Endothelial cell of umbilical vein (primary cell): ENCODE measurements around the gene NAA10. TPM values are rescaled to one million over a fixed set of nuclear protein-coding genes. Genes with fewer than 3 reads are reported as not detected.

Experiments used
- BruUV-seq: library from RNA; stranded (reverse); fragments of 400-500 nt; replicated peaks from 2 replicates; lab custom pipeline; 2021; lab: Mats Ljungman, UMichigan
- CTCF ChIA-PET: fragments of 300-600, 350-600 bp; sonication (Branson Sonifier 250); formaldehyde crosslinking; loops from one replicate; lab custom pipeline; 2021; ENCODE audit warnings: antibody characterized with exemption, inconsistent platforms; lab: Charles Lee
- POLR2A ChIA-PET: fragments of 300-600, 350-600 bp; sonication (Branson Sonifier 250); formaldehyde crosslinking; loops from one replicate; lab custom pipeline; 2021; ENCODE audit warnings: antibody characterized with exemption, inconsistent platforms; lab: Charles Lee
- DNase-seq: peaks from one replicate; pipeline ENCODE4 v3.0.0-alpha.2; 2011; ENCODE audit warnings: low read depth, low spot score
- FAIRE-seq: peaks from 2 replicates; lab custom pipeline; 2011; peaks lifted over from hg19 to GRCh38; lab: Jason Lieb, UNC
- H2AFZ ChIP-seq: 2 replicates; pipeline ENCODE4 v1.6.0; 2012; ENCODE audit warnings: low read depth, low read length, control low read depth, inconsistent platforms
- H3K27ac ChIP-seq: 2 replicates; pipeline ENCODE4 v1.5.1; 2011; ENCODE audit warnings: low read depth, mild to moderate bottlenecking, control low read depth, low read length, moderate library complexity; ENCODE audit not compliant: insufficient read depth
- H3K27me3 ChIP-seq, 2 experiments: 2 replicates each; pipeline versions ENCODE4 v1.6.0 to v1.6.1; 2011; ENCODE audit warnings: low read length in 2 of 2, mixed read lengths in 1 of 2; ENCODE audit not compliant: control insufficient read depth in 2 of 2, insufficient read depth in 2 of 2
- H3K36me3 ChIP-seq, 2 experiments: 2 replicates in 1 of 2; 3 replicates in 1 of 2; pipeline ENCODE4 v1.5.1; 2011; ENCODE audit warnings: low read length in 2 of 2, mild to moderate bottlenecking in 1 of 2, moderate library complexity in 1 of 2; ENCODE audit not compliant: control insufficient read depth in 2 of 2, insufficient read depth in 2 of 2; ENCODE audit errors: extremely low read depth in 1 of 2
- H3K4me1 ChIP-seq: 3 replicates; pipeline ENCODE4 v1.5.1; 2011; ENCODE audit warnings: mild to moderate bottlenecking, low read length; ENCODE audit not compliant: control insufficient read depth, insufficient read depth; ENCODE audit errors: extremely low read depth
- H3K4me2 ChIP-seq: 2 replicates; pipeline ENCODE4 v1.6.1; 2011; ENCODE audit warnings: low read length, control low read depth, mixed read lengths; ENCODE audit not compliant: insufficient read depth
- H3K4me3 ChIP-seq, 3 experiments: fragments of 200-600 bp in 1 of 3; sonication (generic), shearing (Covaris generic) in 1 of 3; replicated peaks in 1 of 3; 2 replicates each; pipeline ENCODE4 v1.5.1; 2011 to 2016; ENCODE audit warnings: control low read depth in 3 of 3, low read length in 3 of 3, mild to moderate bottlenecking in 2 of 3, inconsistent platforms in 1 of 3, low read depth in 1 of 3, moderate library complexity in 1 of 3; ENCODE audit not compliant: insufficient read depth in 1 of 3
- H3K79me2 ChIP-seq: 2 replicates; pipeline ENCODE4 v1.6.0; 2012; ENCODE audit warnings: low read length, inconsistent platforms; ENCODE audit not compliant: control insufficient read depth, insufficient read depth
- H3K9ac ChIP-seq: replicated peaks from 2 replicates; pipeline ENCODE3; 2011; ENCODE audit warnings: low read length, control low read depth; ENCODE audit not compliant: insufficient read depth; ENCODE audit errors: extremely low read depth
- H3K9me1 ChIP-seq: replicated peaks from 3 replicates; pipeline ENCODE4 v1.6.0; 2011; ENCODE audit warnings: mild to moderate bottlenecking, low read length; ENCODE audit not compliant: control insufficient read depth, insufficient read depth; ENCODE audit errors: extremely low read depth
- H3K9me3 ChIP-seq: replicated peaks from 2 replicates; pipeline ENCODE4 v1.5.1; 2012; ENCODE audit warnings: low read length, inconsistent platforms; ENCODE audit not compliant: control insufficient read depth, insufficient read depth
- H4K20me1 ChIP-seq: replicated peaks from 2 replicates; pipeline ENCODE3; 2011; ENCODE audit warnings: mild to moderate bottlenecking, low read length; ENCODE audit not compliant: control insufficient read depth, insufficient read depth; ENCODE audit errors: extremely low read depth
- CTCF ChIP-seq, 2 donors: IDR thresholded peaks; 1 replicate in 1 of 2; 2 replicates in 1 of 2; pipeline ENCODE4 v1.5.1; 2011; ENCODE audit warnings: low read length in 2 of 2, mild to moderate bottlenecking in 2 of 2, moderate library complexity in 2 of 2, control low read depth in 1 of 2, inconsistent platforms in 1 of 2, low read depth in 1 of 2; ENCODE audit not compliant: insufficient read depth in 1 of 2; ENCODE audit errors: extremely low read depth in 1 of 2
- EZH2 ChIP-seq: IDR thresholded peaks from 2 replicates; pipeline ENCODE4 v1.6.1; 2012; ENCODE audit warnings: borderline replicate concordance, low read depth, mild to moderate bottlenecking, moderate library complexity, low read length, inconsistent platforms; ENCODE audit not compliant: severe bottlenecking
- FOS ChIP-seq: IDR thresholded peaks from 2 replicates; pipeline ENCODE4 v1.6.1; 2011; ENCODE audit warnings: mild to moderate bottlenecking, low read length, moderate library complexity, borderline replicate concordance; ENCODE audit not compliant: insufficient read depth
- GATA2 ChIP-seq: IDR thresholded peaks from 2 replicates; pipeline ENCODE4 v1.7.0; 2011; ENCODE audit warnings: low read depth, mild to moderate bottlenecking, moderate library complexity, mixed read lengths, low read length; ENCODE audit not compliant: insufficient read length, insufficient read depth
- JUN ChIP-seq: IDR thresholded peaks from 2 replicates; pipeline ENCODE4 v1.6.1; 2011; ENCODE audit warnings: borderline replicate concordance, low read depth; ENCODE audit not compliant: insufficient read length, insufficient read depth
- MAX ChIP-seq: IDR thresholded peaks from 2 replicates; pipeline ENCODE4 v1.6.1; 2011; ENCODE audit not compliant: insufficient read depth, insufficient read length
- MYC ChIP-seq: IDR thresholded peaks from one replicate; pipeline ENCODE4 v1.6.1; 2011; ENCODE audit warnings: mild to moderate bottlenecking, low read depth, low read length
- POLR2A ChIP-seq: IDR thresholded peaks from 2 replicates; pipeline ENCODE4 v1.6.1; 2012; ENCODE audit warnings: low read depth, mild to moderate bottlenecking, control low read depth, low read length
- POLR2AphosphoS5 ChIP-seq: IDR thresholded peaks from 2 replicates; pipeline ENCODE4 v1.6.1; 2012; ENCODE audit warnings: low read depth, mild to moderate bottlenecking, control low read depth, low read length, moderate library complexity; ENCODE audit not compliant: insufficient read depth
- dilution Hi-C: fragments of 300-500 bp; cut with MboI; formaldehyde crosslinking; loops from one replicate; pipeline ENCODE4 v1.15.0; 2019; ENCODE audit warnings: low sequenced_read_pairs; ENCODE audit not compliant: extremely low pct_ligation_motif_present
- intact Hi-C: fragments of 100-400 bp; cut with micrococcal nuclease; formaldehyde crosslinking; loops from one replicate; pipeline ENCODE4 v1.10.0; 2022
- polyA plus RNA-seq, 4 experiments: library from polyadenylated mRNA; depleted of rRNA in 3 of 4; stranded (reverse) in 3 of 4; unstranded in 1 of 4; fragments of >200 nt; gene quantifications; 2 replicates each; pipeline versions ENCODE4 v1.2.1 to v1.2.3, GENCODE V29; 2011 to 2012; ENCODE audit warnings: missing spikeins in 1 of 4
- total RNA-seq: library from RNA; stranded (reverse); gene quantifications from 2 replicates; pipeline ENCODE4 v1.2.3, GENCODE V29; 2021

NAA10 gene
- total and polyA plus RNA-seq, 2 donors (not counting 3 experiments of a cell fraction or from before 2014, with no cell fraction given): 141 to 144 TPM

GRCh38 chrX:153913211-153913610 lies 21.6 kb downstream of the NAA10 start:
- H2AFZ ChIP-seq: no peak overlapping the region
- H3K4me1 ChIP-seq: no peaks in the 10 kb centered on the region
- ChIA-PET POLR2A (no interaction called here), CTCF (no interaction called here)
- no peaks in the 10 kb centered on the region for H3K27me3 ChIP-seq
- no peak overlapping the region for H3K4me2 ChIP-seq
- DNase-seq (no peak), FAIRE-seq (no peak)
- no peaks in the 10 kb centered on the region for H3K79me2 ChIP-seq
- no peaks in the 10 kb centered on the region for H3K9me3 ChIP-seq
- H3K9me1 ChIP-seq: no peaks in the 10 kb centered on the region
- H3K4me3 ChIP-seq: no peak overlapping the region
- no peak overlapping the region for H3K9ac ChIP-seq
- intact Hi-C loops (no loop called here), dilution Hi-C loops (no loop called here)
- BruUV-seq: no TSS peak
- no peak overlapping the region for H3K27ac ChIP-seq
- no peaks in the 10 kb centered on the region for H3K36me3 ChIP-seq
- H4K20me1 ChIP-seq: no peaks in the 10 kb centered on the region
- TF ChIP-seq POLR2AphosphoS5: no peak
- TF ChIP-seq POLR2A: no peak
- TF ChIP-seq MAX: no peak
- TF ChIP-seq EZH2: no peak
- no peak for TF ChIP-seq JUN
- TF ChIP-seq MYC: no peak
- no peak for TF ChIP-seq GATA2
- no peak for TF ChIP-seq FOS
- no peak for TF ChIP-seq CTCF (IDR thresholded peaks at IDR 0.05; ENCODE audit: extremely low read depth in 1 of 2, insufficient read depth in 1 of 2, low read depth in 1 of 2, low read length in 2 of 2)
